ENCODE results near the gene FCRLA. TPM values are rescaled to one million over a fixed set of nuclear protein-coding genes. Genes with fewer than 3 reads are reported as not detected.

The FCRLA gene
- total RNA-seq, 4 donors from 2014 or later, result 0.19 to 2.2 (median 2.0) TPM; not detected in 1

DNA sequence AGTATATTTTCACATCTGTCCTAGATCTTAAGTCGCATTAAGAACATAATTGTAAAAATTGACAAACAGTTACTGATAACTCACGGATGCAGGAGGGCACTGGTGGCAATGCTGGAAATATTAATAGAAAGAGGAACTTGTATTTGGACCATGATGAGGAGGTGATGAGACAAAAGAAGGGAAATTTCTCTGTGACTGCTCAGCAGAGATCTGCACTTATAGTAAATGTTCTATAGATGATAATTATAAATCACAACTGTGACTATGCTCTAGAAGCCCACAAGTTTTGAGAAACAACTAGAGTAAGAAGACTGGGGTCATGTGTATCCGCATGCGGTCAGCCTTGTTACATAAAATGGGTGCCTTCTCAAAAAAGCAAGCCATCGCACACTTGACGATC is 33.9 kb downstream of the FCRLA start:
- WGBS, 2 donors, result 79 to 88% methylated on average over 6 of the region's 6 CpGs
- H3K4me3 ChIP-seq (ENCODE audit: low read depth, poor library complexity, severe bottlenecking), result no peak overlapping the region
- TF ChIP-seq, protein P1, sequence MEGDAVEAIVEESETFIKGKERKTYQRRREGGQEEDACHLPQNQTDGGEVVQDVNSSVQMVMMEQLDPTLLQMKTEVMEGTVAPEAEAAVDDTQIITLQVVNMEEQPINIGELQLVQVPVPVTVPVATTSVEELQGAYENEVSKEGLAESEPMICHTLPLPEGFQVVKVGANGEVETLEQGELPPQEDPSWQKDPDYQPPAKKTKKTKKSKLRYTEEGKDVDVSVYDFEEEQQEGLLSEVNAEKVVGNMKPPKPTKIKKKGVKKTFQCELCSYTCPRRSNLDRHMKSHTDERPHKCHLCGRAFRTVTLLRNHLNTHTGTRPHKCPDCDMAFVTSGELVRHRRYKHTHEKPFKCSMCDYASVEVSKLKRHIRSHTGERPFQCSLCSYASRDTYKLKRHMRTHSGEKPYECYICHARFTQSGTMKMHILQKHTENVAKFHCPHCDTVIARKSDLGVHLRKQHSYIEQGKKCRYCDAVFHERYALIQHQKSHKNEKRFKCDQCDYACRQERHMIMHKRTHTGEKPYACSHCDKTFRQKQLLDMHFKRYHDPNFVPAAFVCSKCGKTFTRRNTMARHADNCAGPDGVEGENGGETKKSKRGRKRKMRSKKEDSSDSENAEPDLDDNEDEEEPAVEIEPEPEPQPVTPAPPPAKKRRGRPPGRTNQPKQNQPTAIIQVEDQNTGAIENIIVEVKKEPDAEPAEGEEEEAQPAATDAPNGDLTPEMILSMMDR (IDR thresholded peaks at IDR 0.05), result no peak
- no peak for TF ChIP-seq POLR2A (IDR thresholded peaks at IDR 0.05)
- no peak for DNase-seq (ENCODE audit: low spot score in 2 of 2)
- intact Hi-C loops (cut with DNase I; ENCODE audit: low total_unique reads), result no loop called here

DNA sequence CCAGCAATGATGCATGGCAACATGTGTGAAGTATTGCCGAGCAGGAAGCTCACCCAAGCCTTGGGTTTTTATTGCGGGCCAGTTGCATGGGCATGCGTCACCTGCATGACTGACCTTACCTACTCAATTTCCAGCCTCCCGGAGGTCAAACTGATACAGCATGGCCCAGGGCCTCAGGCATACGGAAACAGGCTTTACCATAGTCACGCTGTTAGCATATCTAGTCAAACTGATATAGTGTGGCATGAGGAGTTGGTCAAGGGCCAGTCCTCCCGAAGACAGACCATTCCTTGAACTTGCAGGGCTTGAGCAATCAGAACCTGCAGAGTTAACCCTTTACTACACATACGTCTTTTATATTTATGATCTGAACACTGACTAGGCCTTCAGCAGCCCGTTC is 36.2 kb downstream of the FCRLA start:
- WGBS, 2 donors, result 80 to 81% methylated on average over 9 of the region's 9 CpGs
- intact Hi-C loops (cut with DNase I; ENCODE audit: low total_unique reads), result no loop called here

DNA sequence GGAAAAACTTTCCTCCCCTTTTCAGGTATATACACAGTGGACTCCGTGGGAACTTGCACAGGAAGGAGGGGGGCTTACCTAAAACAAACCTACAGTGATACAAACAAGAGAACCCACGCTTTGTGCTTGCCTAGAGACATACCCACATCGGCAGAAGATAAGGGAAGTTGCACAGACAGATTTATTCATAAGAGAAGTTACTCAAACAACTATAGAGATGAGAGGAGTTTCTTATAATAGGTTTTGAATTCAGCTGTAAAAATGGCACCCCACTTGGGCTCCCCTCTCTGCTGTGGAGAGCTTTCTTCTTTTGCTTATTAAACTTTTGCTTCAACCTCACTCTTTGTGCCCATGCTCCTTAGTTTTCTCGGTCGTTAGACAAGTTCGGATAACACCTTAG is 40.8 kb downstream of the FCRLA start:
- DNase-seq (ENCODE audit: low spot score in 2 of 2), result no peak
- no peak for TF ChIP-seq POLR2A (IDR thresholded peaks at IDR 0.05)
- TF ChIP-seq, protein P1 (IDR thresholded peaks at IDR 0.05), result no peak
- H3K4me3 ChIP-seq (ENCODE audit: low read depth, poor library complexity, severe bottlenecking), result no peak overlapping the region
- 62 to 63% methylated on average over 6 of the region's 6 CpGs for WGBS, 2 donors
- intact Hi-C loops (cut with DNase I; ENCODE audit: low total_unique reads), result no loop called here

More for the DNA sequence above, 36.2 kb downstream of the FCRLA start:
- no peak overlapping the region for H3K4me3 ChIP-seq (ENCODE audit: low read depth, poor library complexity, severe bottlenecking)
- DNase-seq (ENCODE audit: low spot score in 2 of 2), result no peak
- TF ChIP-seq, protein P1 (IDR thresholded peaks at IDR 0.05), result no peak
- no peak for TF ChIP-seq POLR2A (IDR thresholded peaks at IDR 0.05)

DNA sequence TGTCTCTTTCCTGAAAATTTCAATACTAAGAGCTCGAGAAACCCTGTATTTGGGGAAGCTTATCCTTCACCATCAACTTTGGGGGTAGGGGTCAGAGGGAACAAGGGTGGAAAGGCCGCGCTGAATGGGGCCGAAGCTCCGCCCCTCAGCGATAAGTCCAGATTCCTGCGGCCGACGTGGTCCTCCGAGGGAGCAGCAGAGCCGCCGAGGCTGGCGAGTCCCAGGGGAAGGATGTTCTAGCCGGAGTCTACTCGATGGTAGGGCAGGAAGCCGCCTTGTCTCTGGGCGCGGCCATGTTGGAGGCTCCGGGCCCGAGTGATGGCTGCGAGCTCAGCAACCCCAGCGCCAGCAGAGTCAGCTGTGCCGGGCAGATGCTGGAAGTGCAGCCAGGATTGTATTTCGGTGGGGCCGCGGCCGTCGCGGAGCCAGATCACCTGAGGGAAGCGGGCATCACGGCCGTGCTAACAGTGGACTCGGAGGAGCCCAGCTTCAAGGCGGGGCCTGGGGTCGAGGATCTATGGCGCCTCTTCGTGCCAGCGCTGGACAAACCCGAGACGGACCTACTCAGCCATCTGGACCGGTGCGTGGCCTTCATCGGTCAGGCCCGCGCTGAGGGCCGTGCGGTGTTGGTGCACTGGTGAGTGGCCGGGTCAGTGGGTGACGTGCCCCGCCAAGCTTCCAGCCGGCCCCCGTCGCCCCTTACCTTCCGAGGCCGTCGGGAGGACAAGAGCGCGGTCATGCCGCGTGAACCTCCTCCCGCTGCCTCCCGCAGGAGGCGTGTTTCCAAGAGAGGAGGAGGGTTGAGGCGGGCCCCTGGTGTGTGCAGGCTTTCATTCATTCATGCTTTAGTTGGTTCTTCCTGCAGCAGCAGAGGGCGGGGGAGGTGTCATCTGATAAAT is 42.7 kb downstream of the FCRLA start, which contains the start of gene DUSP12:
Gene DUSP12, plus strand, starts transcription at position 278 of the 899 bp plus-strand sequence. Its CDS starts 16 bp downstream, at position 294.
- WGBS, 2 donors, result 1 to 2% methylated on average over 26 to 50 of the region's 65 CpGs
- intact Hi-C loops (cut with DNase I; ENCODE audit: low total_unique reads), result no loop called here
- peak within 1 kb of the TSS; percentile 84 for H3K4me3 ChIP-seq (ENCODE audit: low read depth, poor library complexity, severe bottlenecking)
- no peak for TF ChIP-seq POLR2A (IDR thresholded peaks at IDR 0.05)
- TF ChIP-seq, protein P1 (IDR thresholded peaks at IDR 0.05), result no peak
- DNase-seq (ENCODE audit: low spot score in 2 of 2), result peak; percentile 87 to 98

DNA sequence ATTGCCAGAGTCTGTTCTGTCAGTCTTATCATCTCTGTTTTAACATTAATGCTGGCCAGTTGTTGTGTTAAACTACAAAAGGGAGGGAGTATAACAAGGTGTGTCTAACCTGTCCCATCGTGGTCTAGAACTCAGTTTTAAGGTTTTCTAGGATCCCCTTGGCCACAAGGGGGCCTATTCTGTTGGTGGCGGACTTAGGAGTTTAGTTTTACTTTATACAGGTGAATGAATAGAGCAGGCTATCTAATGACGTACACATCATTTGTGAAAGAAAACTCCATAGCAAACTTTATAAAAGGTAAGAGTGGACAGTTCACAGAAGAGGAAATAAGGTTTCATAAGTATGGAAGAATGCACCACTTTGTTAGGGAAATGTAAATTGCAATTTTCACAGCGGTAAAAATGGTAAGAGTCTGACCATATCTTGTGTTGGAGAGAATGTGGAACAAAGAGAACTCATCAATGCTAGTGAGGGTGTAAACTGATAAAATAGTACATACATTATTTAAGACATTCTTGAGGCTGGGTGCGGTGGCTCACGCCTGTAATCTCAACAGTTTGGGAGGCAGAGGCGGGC is 56.6 kb downstream of the FCRLA start:
- no peak overlapping the region for H3K4me3 ChIP-seq (ENCODE audit: low read depth, poor library complexity, severe bottlenecking)
- no peak for DNase-seq (ENCODE audit: low spot score in 2 of 2)
- intact Hi-C loops (cut with DNase I; ENCODE audit: low total_unique reads), result no loop called here
- WGBS, 2 donors, result 80 to 86% methylated on average over 7 of the region's 7 CpGs
- TF ChIP-seq, protein P1 (IDR thresholded peaks at IDR 0.05), result no peak

Other genes with a start within 250 kb of the FCRLA start
- gene FCGR2A, start 201.8 kb upstream of the FCRLA start, total RNA-seq, result 10 to 100 TPM in 1 of 4 donors, 1 to 10 TPM in 3; 5.7 to 14.2 (median 8.4) TPM
- 1 to 10 TPM; 2.0 to 5.0 (median 4.5) TPM for gene HSPA6, start 182.7 kb upstream of the FCRLA start, total RNA-seq
- 1 to 10 TPM; 1.9 to 8.6 (median 3.5) TPM for gene FCGR3A, start 157.4 kb upstream of the FCRLA start, total RNA-seq
- 1 to 10 TPM; 1.1 to 7.8 (median 2.4) TPM for gene FCGR3B, start 76.1 kb upstream of the FCRLA start, total RNA-seq
- gene FCGR2B, start 44.1 kb upstream of the FCRLA start, total RNA-seq, result 10 to 100 TPM in 1 of 4 donors, 1 to 10 TPM in 3; 6.0 to 10.0 (median 8.3) TPM
- 1 to 10 TPM in 2 of 4 donors, under 1 TPM in 2; 0.38 to 1.6 (median 1.1) TPM for gene FCRLB, start 14.3 kb downstream of the FCRLA start, total RNA-seq
- 10 to 100 TPM; 10.2 to 24.5 (median 18.8) TPM for gene DUSP12, start 42.6 kb downstream of the FCRLA start, total RNA-seq
- gene ATF6, start 59.1 kb downstream of the FCRLA start, total RNA-seq, result 10 to 100 TPM; 28.7 to 33.5 (median 31.2) TPM